Naive thymus-derived CD4-positive, alpha-beta T cell (primary cell): ENCODE measurements around the gene SLC26A8. TPM values are rescaled to one million over a fixed set of nuclear protein-coding genes. Genes with fewer than 3 reads are reported as not detected.
"Not testable (repeated sequence)": the region's sequence is repeated elsewhere in the genome, so short reads cannot be mapped to it uniquely, and the experiment has no call there.

Source experiments
- ATAC-seq: fragments of 150-1000 bp; cut with Tn5 transposase; 2 replicates; pipeline ENCODE4 v1.10.0; 2021; ENCODE audit warnings: mild to moderate bottlenecking, moderate library complexity
- CTCF ChIA-PET: fragments of 350-600 bp; sonication (Branson Sonifier 250); formaldehyde crosslinking; loops from one replicate; lab custom pipeline; 2021; ENCODE audit warnings: antibody characterized with exemption; lab: Charles Lee
- POLR2A ChIA-PET: fragments of 350-600 bp; sonication (Branson Sonifier 250); formaldehyde crosslinking; loops from one replicate; lab custom pipeline; 2021; ENCODE audit warnings: antibody characterized with exemption, inconsistent platforms; lab: Charles Lee
- DNase-seq, 9 donors: peaks; one replicate each; pipeline versions ENCODE4 v3.0.0 to v3.0.0-alpha.2; 2020 to 2022; ENCODE audit warnings: mixed read lengths in 1 of 9
- H3K27ac ChIP-seq: one replicate; pipeline ENCODE4 v1.7.0; 2013; ENCODE audit warnings: mild to moderate bottlenecking, low read depth, low read length, moderate library complexity
- H3K27me3 ChIP-seq, 2 donors: one replicate each; pipeline ENCODE4 v1.7.0; 2013; ENCODE audit warnings: low read length in 2 of 2, mild to moderate bottlenecking in 2 of 2, moderate library complexity in 2 of 2; ENCODE audit not compliant: control insufficient read depth in 2 of 2, insufficient read depth in 2 of 2
- H3K36me3 ChIP-seq, 3 experiments: 1 replicate in 2 of 3; 2 replicates in 1 of 3; pipeline ENCODE4 v1.7.0; 2013; ENCODE audit warnings: low read length in 3 of 3, mild to moderate bottlenecking in 3 of 3, moderate library complexity in 1 of 3; ENCODE audit not compliant: insufficient read depth in 3 of 3, control insufficient read depth in 2 of 3
- H3K4me1 ChIP-seq, 2 donors: one replicate each; pipeline ENCODE4 v1.7.0; 2013; ENCODE audit warnings: low read length in 2 of 2, mild to moderate bottlenecking in 2 of 2, moderate library complexity in 1 of 2; ENCODE audit not compliant: control insufficient read depth in 2 of 2, insufficient read depth in 2 of 2
- H3K4me3 ChIP-seq: 2 replicates; pipeline ENCODE4 v1.7.0; 2013; ENCODE audit warnings: mild to moderate bottlenecking, low read length
- H3K9me3 ChIP-seq, 3 experiments: 1 replicate in 2 of 3; 2 replicates in 1 of 3; pipeline ENCODE4 v1.7.0; 2013; ENCODE audit warnings: low read length in 3 of 3; ENCODE audit not compliant: control insufficient read depth in 2 of 3
- H3K27ac Mint-ChIP-seq, 9 donors: one replicate each; pipeline ENCODE4 v1.8.0; 2020 to 2022; ENCODE audit warnings: mixed read lengths in 9 of 9, mild to moderate bottlenecking in 8 of 9, moderate library complexity in 5 of 9, inconsistent platforms in 2 of 9
- H3K27me3 Mint-ChIP-seq, 5 donors: one replicate each; pipeline ENCODE4 v1.8.0; 2021 to 2022; ENCODE audit warnings: mixed read lengths in 5 of 5, mild to moderate bottlenecking in 1 of 5
- H3K36me3 Mint-ChIP-seq, 5 donors: one replicate each; pipeline ENCODE4 v1.8.0; 2020 to 2022; ENCODE audit warnings: mixed read lengths in 5 of 5, mild to moderate bottlenecking in 3 of 5, inconsistent platforms in 1 of 5
- H3K4me1 Mint-ChIP-seq, 7 donors: one replicate each; pipeline ENCODE4 v1.8.0; 2020 to 2022; ENCODE audit warnings: mixed read lengths in 7 of 7, mild to moderate bottlenecking in 3 of 7, inconsistent platforms in 1 of 7
- H3K4me3 Mint-ChIP-seq, 10 donors: one replicate each; pipeline ENCODE4 v1.8.0; 2020 to 2022; ENCODE audit warnings: mild to moderate bottlenecking in 10 of 10, mixed read lengths in 10 of 10, moderate library complexity in 6 of 10, inconsistent platforms in 2 of 10
- H3K9me3 Mint-ChIP-seq, 11 donors: one replicate each; pipeline ENCODE4 v1.8.0; 2020 to 2022; ENCODE audit warnings: mixed read lengths in 11 of 11, mild to moderate bottlenecking in 4 of 11, inconsistent platforms in 1 of 11, moderate library complexity in 1 of 11
- intact Hi-C, 2 donors: fragments of 100-400 bp; cut with micrococcal nuclease; formaldehyde crosslinking; loops; one replicate each; pipeline ENCODE4 v1.15.1; 2023
- polyA plus RNA-seq, 2 donors: library from polyadenylated mRNA; unstranded; fragments of 300-500 nt; fragmentation: Illumina TruSeq; gene quantifications; one replicate each; pipeline ENCODE4 v1.2.3, GENCODE V29; 2021
- total RNA-seq, 6 experiments: library from RNA in 5 of 6; stranded (reverse) in 5 of 6; gene quantifications; 1 replicate in 5 of 6; 2 replicates in 1 of 6; pipeline ENCODE4 v1.2.3 and lab custom pipeline; 2021 to 2026

Gene SLC26A8
- total and polyA plus RNA-seq, 7 experiments from 2014 or later, result 0.27 to 0.66 TPM; not detected in 5

- Mint-ChIP-seq H3K36me3 (no peaks in the 10 kb centered on the region), H3K27me3 (peaks cover 0 to 27% (median 0%) of the 10 kb centered on the region in 5 donors), H3K27ac (no peak overlapping the region), H3K4me1 (no peaks in the 10 kb centered on the region), H3K4me3 (no peak overlapping the region), H3K9me3 (no peaks in the 10 kb centered on the region)
- Histone ChIP-seq H3K9me3 (no peaks in the 10 kb centered on the region), H3K4me1 (no peaks in the 10 kb centered on the region), H3K4me3 (no peak overlapping the region), H3K27ac (no peak overlapping the region), H3K36me3 (no peaks in the 10 kb centered on the region), H3K27me3 (no peaks in the 10 kb centered on the region)
- CTCF ChIA-PET, result no interaction called here
- POLR2A ChIA-PET, result no interaction called here
- no peak for DNase-seq
- no peak for ATAC-seq
- intact Hi-C loops, result no loop called here
Measured at GRCh38 chr6:35980991-35981645, 43.3 kb downstream of the SLC26A8 start.

DNA sequence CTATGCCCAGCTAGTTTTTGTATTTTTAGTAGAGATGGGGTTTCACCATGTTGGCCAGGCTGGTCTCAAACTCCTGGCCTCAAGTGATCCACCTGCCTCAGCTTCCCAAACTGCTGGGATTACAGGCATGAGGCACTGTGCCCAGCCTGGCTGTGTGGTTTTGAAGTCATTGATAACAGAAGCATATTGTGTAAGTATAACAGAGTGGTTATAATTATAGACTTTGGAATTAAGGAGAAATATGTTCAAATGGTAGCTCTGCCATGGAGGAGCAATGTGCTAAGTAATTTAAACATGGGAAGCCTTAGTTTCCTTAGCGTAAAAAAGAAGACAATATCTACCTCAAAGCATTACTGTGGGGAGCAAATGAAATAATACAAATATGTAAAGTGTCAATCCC lies 44.3 kb downstream of the SLC26A8 start:
- DNase-seq, H3K27me3 ChIP-seq, H3K9me3 ChIP-seq, H3K9me3 Mint-ChIP-seq, H3K4me1 Mint-ChIP-seq, intact Hi-C loops, H3K4me1 ChIP-seq, H3K27ac ChIP-seq, H3K36me3 Mint-ChIP-seq, H3K36me3 ChIP-seq, H3K4me3 Mint-ChIP-seq, H3K27ac Mint-ChIP-seq, H3K4me3 ChIP-seq, ATAC-seq: not testable (repeated sequence)
- H3K27me3 Mint-ChIP-seq, result peaks cover 0 to 27% (median 0%) of the 10 kb centered on the region in 5 donors
- POLR2A ChIA-PET, result interaction anchor here (0.6 kb wide), 1 partner anchor 12 kb away, joined by 3 read pairs; no protein-coding TSS in a partner anchor
- CTCF ChIA-PET, result interaction anchor here (0.5 to 0.7 kb wide), 2 partner anchors 42 to 407 kb away, joined by 3 to 4 read pairs; no protein-coding TSS in a partner anchor

DNA sequence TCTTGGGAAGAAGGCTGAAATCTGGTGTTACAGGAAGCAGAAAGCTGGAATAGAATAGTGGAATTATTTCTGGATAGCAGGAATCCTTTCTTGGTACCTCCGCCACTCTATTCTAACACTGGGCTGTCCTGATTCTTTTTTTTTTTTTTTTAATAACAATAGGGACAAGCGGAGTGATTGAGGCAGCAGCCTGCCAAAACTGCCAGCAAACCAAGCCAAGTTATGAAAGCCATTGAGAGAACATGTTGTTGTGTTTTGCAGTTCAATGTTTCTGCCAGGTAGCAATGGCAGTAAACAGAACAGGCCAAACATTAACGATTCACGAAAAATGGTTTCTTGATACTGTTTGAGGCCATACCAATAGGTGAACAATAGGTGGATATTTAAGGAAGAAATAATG lies 47.1 kb downstream of the SLC26A8 start:
- H3K27me3 Mint-ChIP-seq, result peaks cover 0 to 19% (median 0%) of the 10 kb centered on the region in 5 donors
- CTCF ChIA-PET, result interaction anchor here (0.6 kb wide), 1 partner anchor 1389 kb away, joined by 5 read pairs; no protein-coding TSS in a partner anchor
- intact Hi-C loops, result no loop called here

DNA sequence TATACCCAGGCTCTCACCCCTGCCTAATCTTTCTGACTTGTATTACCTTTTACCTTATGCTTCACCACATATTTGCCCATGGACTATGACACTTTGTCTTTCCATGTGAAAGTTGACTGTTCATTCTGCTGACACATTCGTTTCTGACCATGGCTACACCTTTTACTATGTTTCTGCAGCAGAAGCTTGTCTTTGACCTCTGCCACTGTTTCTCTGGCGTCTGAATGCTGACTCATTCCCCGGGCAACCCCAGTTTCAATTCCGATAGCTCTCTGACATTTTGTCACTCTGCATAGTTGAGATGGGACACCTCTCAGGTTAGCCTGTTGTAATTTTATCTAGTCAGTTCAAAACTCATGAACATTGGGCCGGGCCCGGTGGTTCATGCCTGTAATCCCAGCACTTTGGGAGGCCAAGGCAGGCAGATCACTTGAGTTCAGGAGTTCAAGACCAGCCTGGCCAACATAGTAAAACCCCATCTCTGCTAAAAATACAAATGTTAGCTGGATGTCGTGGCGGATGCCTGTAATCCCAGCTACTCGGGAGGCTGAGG lies 50.7 kb downstream of the SLC26A8 start:
- H3K4me1 ChIP-seq, result no peaks in the 10 kb centered on the region
- DNase-seq, result no peak
- H3K36me3 ChIP-seq, result no peaks in the 10 kb centered on the region
- Mint-ChIP-seq H3K9me3 (no peaks in the 10 kb centered on the region), H3K27ac (no peak overlapping the region), H3K36me3 (no peaks in the 10 kb centered on the region), H3K4me3 (no peak overlapping the region), H3K4me1 (peaks cover 0 to 4% (median 0%) of the 10 kb centered on the region in 7 donors), H3K27me3 (no peaks in the 10 kb centered on the region)
- CTCF ChIA-PET, result no interaction called here
- no peaks in the 10 kb centered on the region for H3K9me3 ChIP-seq
- H3K4me3 ChIP-seq, result no peak overlapping the region
- POLR2A ChIA-PET, result no interaction called here
- H3K27ac ChIP-seq, result no peak overlapping the region
- no peaks in the 10 kb centered on the region for H3K27me3 ChIP-seq
- intact Hi-C loops, result no loop called here
- no peak for ATAC-seq

More for the DNA sequence above, 47.1 kb downstream of the SLC26A8 start:
- H3K27ac ChIP-seq, result no peak overlapping the region
- no peaks in the 10 kb centered on the region for H3K36me3 ChIP-seq
- Mint-ChIP-seq H3K4me3 (no peak overlapping the region), H3K27ac (no peak overlapping the region), H3K9me3 (no peaks in the 10 kb centered on the region), H3K4me1 (peaks cover 0 to 4% (median 0%) of the 10 kb centered on the region in 7 donors), H3K36me3 (no peaks in the 10 kb centered on the region)
- DNase-seq (no peak), ATAC-seq (no peak)
- H3K27me3 ChIP-seq, result no peaks in the 10 kb centered on the region
- POLR2A ChIA-PET, result no interaction called here
- no peaks in the 10 kb centered on the region for H3K9me3 ChIP-seq
- H3K4me1 ChIP-seq, result no peaks in the 10 kb centered on the region
- H3K4me3 ChIP-seq, result no peak overlapping the region

DNA sequence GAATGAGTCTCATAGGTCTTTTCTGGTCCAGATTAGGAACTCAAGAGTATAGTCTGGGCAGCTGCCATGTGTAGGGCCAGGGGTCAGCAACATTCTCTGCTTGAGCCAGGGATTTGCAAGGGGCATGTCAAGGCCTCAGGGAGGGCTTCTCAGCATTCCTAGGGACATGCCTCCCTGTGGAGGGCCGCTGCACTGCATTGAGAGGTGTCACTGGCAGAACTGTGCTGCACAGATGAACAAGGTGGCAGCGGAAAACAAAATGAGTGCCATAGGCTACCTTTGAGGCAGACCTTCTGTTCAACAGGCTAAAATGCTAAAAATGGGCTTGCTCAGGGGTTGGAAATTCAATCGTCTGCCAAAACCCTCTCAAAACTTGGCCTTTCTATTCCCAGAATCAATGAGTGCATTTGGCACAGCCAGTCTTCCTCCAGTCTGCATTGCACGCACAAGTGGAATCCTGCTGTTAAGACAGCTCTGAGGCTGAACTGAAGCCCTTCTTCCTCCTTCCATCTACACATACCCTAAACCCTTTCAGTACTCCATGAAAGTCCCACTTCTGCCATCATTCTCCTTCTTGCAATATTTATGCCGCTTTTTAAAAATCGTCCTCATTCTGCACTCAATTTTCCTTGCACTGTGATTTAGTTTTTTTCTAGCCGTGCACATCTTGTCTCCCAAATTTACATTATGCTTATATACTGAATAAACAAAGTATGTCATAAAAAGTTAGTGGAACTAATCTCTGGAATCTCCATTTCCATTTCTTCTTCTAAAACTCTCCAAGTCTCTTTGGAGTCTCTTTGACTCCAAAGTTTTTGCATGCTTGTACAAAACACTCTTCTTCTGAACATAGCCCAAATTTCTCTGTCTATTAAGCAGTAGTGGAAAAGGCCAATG lies 51.7 kb downstream of the SLC26A8 start:
- intact Hi-C loops, result no loop called here
- ChIA-PET POLR2A (no interaction called here), CTCF (no interaction called here)
- Mint-ChIP-seq H3K4me1 (peaks cover 0 to 4% (median 0%) of the 10 kb centered on the region in 7 donors), H3K9me3 (no peaks in the 10 kb centered on the region), H3K4me3 (no peak overlapping the region), H3K36me3 (no peaks in the 10 kb centered on the region), H3K27me3 (peaks cover 0 to 3% (median 0%) of the 10 kb centered on the region in 5 donors), H3K27ac (no peak overlapping the region)
- ATAC-seq (no peak), DNase-seq (no peak)
- no peaks in the 10 kb centered on the region for H3K36me3 ChIP-seq
- H3K27me3 ChIP-seq, result no peaks in the 10 kb centered on the region
- H3K9me3 ChIP-seq, result no peaks in the 10 kb centered on the region
- H3K4me1 ChIP-seq, result no peaks in the 10 kb centered on the region
- H3K27ac ChIP-seq, result no peak overlapping the region
- no peak overlapping the region for H3K4me3 ChIP-seq

- intact Hi-C loops, result no loop called here
- Mint-ChIP-seq H3K4me1 (peaks cover 0 to 4% (median 0%) of the 10 kb centered on the region in 7 donors), H3K27me3 (peaks cover 0 to 15% (median 0%) of the 10 kb centered on the region in 5 donors), H3K9me3 (no peaks in the 10 kb centered on the region), H3K27ac (no peak overlapping the region), H3K36me3 (no peaks in the 10 kb centered on the region), H3K4me3 (no peak overlapping the region)
- POLR2A ChIA-PET, result no interaction called here
- Histone ChIP-seq H3K27me3 (no peaks in the 10 kb centered on the region), H3K36me3 (no peaks in the 10 kb centered on the region), H3K27ac (no peak overlapping the region), H3K4me3 (no peak overlapping the region), H3K9me3 (no peaks in the 10 kb centered on the region), H3K4me1 (no peaks in the 10 kb centered on the region)
- CTCF ChIA-PET, result no interaction called here
- no peak for DNase-seq
- ATAC-seq, result no peak
Measured at GRCh38 chr6:35970181-35970580, 54.3 kb downstream of the SLC26A8 start.
